T-helper 1 cell treated with Interleukin-12 subunit alpha and Interleukin-12 subunit beta and Interleukin-4 antibody, amounts not matched to agents 30 μg/mL and 1 μg/mL, for 36 hours (primary cell): Measurements from ENCODE around the gene IER3.

ENCODE experiments used
- H3K27ac Mint-ChIP-seq: one replicate; pipeline ENCODE4 v1.8.0; 2021; ENCODE audit warnings: mild to moderate bottlenecking, mixed read lengths
- H3K27me3 Mint-ChIP-seq: one replicate; pipeline ENCODE4 v1.8.0; 2021; ENCODE audit warnings: low read depth, mixed read lengths
- H3K36me3 Mint-ChIP-seq: one replicate; pipeline ENCODE4 v1.8.0; 2021; ENCODE audit warnings: low read depth, mixed read lengths
- H3K4me1 Mint-ChIP-seq: one replicate; pipeline ENCODE4 v1.8.0; 2021; ENCODE audit warnings: low read depth, mixed read lengths
- H3K4me3 Mint-ChIP-seq: one replicate; pipeline ENCODE4 v1.8.0; 2021; ENCODE audit warnings: mild to moderate bottlenecking, moderate library complexity, mixed read lengths
- H3K9me3 Mint-ChIP-seq: one replicate; pipeline ENCODE4 v1.8.0; 2021; ENCODE audit warnings: mixed read lengths

Gene IER3

GRCh38 chr6:30717129-30717844 lies 27.1 kb downstream of the IER3 start, which contains the start of gene MDC1:
TSS of gene MDC1 (minus strand) at chr6:30717281. CDS start at chr6:30715175, 2,106 bp downstream.
- peaks cover 50% of the 10 kb centered on the region for H3K4me1 Mint-ChIP-seq
- H3K27ac Mint-ChIP-seq = peak within 1 kb of the TSS; percentile 100
- no peaks in the 10 kb centered on the region for H3K27me3 Mint-ChIP-seq
- peak within 1 kb of the TSS; percentile 99 for H3K4me3 Mint-ChIP-seq
- H3K9me3 Mint-ChIP-seq = peaks cover 6% of the 10 kb centered on the region
- H3K36me3 Mint-ChIP-seq = peaks cover 58% of the 10 kb centered on the region

GRCh38 chr6:30716879-30717128 lies 27.5 kb downstream of the IER3 start:
- Mint-ChIP-seq H3K27me3 (no peaks in the 10 kb centered on the region), H3K27ac (peak overlapping the region; percentile 100), H3K9me3 (peaks cover 6% of the 10 kb centered on the region), H3K4me1 (peaks cover 55% of the 10 kb centered on the region), H3K36me3 (peaks cover 58% of the 10 kb centered on the region), H3K4me3 (peak overlapping the region; percentile 99)

GRCh38 chr6:30714263-30714662 lies 30.1 kb downstream of the IER3 start:
- peaks cover 67% of the 10 kb centered on the region for H3K4me1 Mint-ChIP-seq
- H3K27ac Mint-ChIP-seq = peak overlapping the region; percentile 45
- H3K27me3 Mint-ChIP-seq = no peaks in the 10 kb centered on the region
- peaks cover 63% of the 10 kb centered on the region for H3K36me3 Mint-ChIP-seq
- H3K4me3 Mint-ChIP-seq = no peak overlapping the region
- H3K9me3 Mint-ChIP-seq = peaks cover 6% of the 10 kb centered on the region

- H3K36me3 Mint-ChIP-seq = peaks cover 67% of the 10 kb centered on the region
- H3K4me3 Mint-ChIP-seq = peak overlapping the region; percentile 71
- H3K9me3 Mint-ChIP-seq = peaks cover 6% of the 10 kb centered on the region
- no peaks in the 10 kb centered on the region for H3K27me3 Mint-ChIP-seq
- peak overlapping the region; percentile 84 for H3K27ac Mint-ChIP-seq
- peaks cover 65% of the 10 kb centered on the region for H3K4me1 Mint-ChIP-seq
Observed at GRCh38 chr6:30712441-30712945, 31.9 kb downstream of the IER3 start.

- peaks cover 60% of the 10 kb centered on the region for H3K4me1 Mint-ChIP-seq
Observed at GRCh38 chr6:30711758-30712380, 32.5 kb downstream of the IER3 start.

GRCh38 chr6:30709101-30709868 lies 35.1 kb downstream of the IER3 start:
- peaks cover 39% of the 10 kb centered on the region for H3K4me1 Mint-ChIP-seq
- H3K9me3 Mint-ChIP-seq = no peaks in the 10 kb centered on the region
- peaks cover 65% of the 10 kb centered on the region for H3K36me3 Mint-ChIP-seq
- H3K27ac Mint-ChIP-seq = no peak overlapping the region
- no peak overlapping the region for H3K4me3 Mint-ChIP-seq
- no peaks in the 10 kb centered on the region for H3K27me3 Mint-ChIP-seq

More at GRCh38 chr6:30711758-30712380, 32.5 kb downstream of the IER3 start:
- H3K27me3 Mint-ChIP-seq = no peaks in the 10 kb centered on the region
- peak overlapping the region; percentile 84 for H3K27ac Mint-ChIP-seq
- peaks cover 3% of the 10 kb centered on the region for H3K9me3 Mint-ChIP-seq
- peak overlapping the region; percentile 71 for H3K4me3 Mint-ChIP-seq
- peaks cover 66% of the 10 kb centered on the region for H3K36me3 Mint-ChIP-seq

- H3K27me3 Mint-ChIP-seq = no peaks in the 10 kb centered on the region
- peak overlapping the region; percentile 56 for H3K27ac Mint-ChIP-seq
- peaks cover 29% of the 10 kb centered on the region for H3K4me1 Mint-ChIP-seq
- peaks cover 64% of the 10 kb centered on the region for H3K36me3 Mint-ChIP-seq
- no peak overlapping the region for H3K4me3 Mint-ChIP-seq
- H3K9me3 Mint-ChIP-seq = no peaks in the 10 kb centered on the region
Observed at GRCh38 chr6:30707281-30707850, 37.0 kb downstream of the IER3 start.

- Mint-ChIP-seq H3K4me1 (peaks cover 11% of the 10 kb centered on the region), H3K36me3 (peaks cover 51% of the 10 kb centered on the region), H3K9me3 (no peaks in the 10 kb centered on the region), H3K27ac (no peak overlapping the region), H3K27me3 (no peaks in the 10 kb centered on the region), H3K4me3 (no peak overlapping the region)
Observed at GRCh38 chr6:30705620-30706019, 38.7 kb downstream of the IER3 start.

- Mint-ChIP-seq H3K27ac (no peak overlapping the region), H3K4me3 (no peak overlapping the region), H3K4me1 (peaks cover 7% of the 10 kb centered on the region), H3K27me3 (no peaks in the 10 kb centered on the region), H3K9me3 (no peaks in the 10 kb centered on the region), H3K36me3 (peaks cover 52% of the 10 kb centered on the region)
Observed at GRCh38 chr6:30703821-30704220, 40.5 kb downstream of the IER3 start.

- peaks cover 5% of the 10 kb centered on the region for H3K4me1 Mint-ChIP-seq
- H3K27me3 Mint-ChIP-seq = no peaks in the 10 kb centered on the region
- H3K36me3 Mint-ChIP-seq = peaks cover 50% of the 10 kb centered on the region
- H3K27ac Mint-ChIP-seq = no peak overlapping the region
- H3K4me3 Mint-ChIP-seq = no peak overlapping the region
- no peaks in the 10 kb centered on the region for H3K9me3 Mint-ChIP-seq
Observed at GRCh38 chr6:30703011-30703410, 41.3 kb downstream of the IER3 start.

- no peaks in the 10 kb centered on the region for H3K9me3 Mint-ChIP-seq
- H3K36me3 Mint-ChIP-seq = peaks cover 35% of the 10 kb centered on the region
- H3K4me1 Mint-ChIP-seq = no peaks in the 10 kb centered on the region
- H3K4me3 Mint-ChIP-seq = no peak overlapping the region
- H3K27ac Mint-ChIP-seq = no peak overlapping the region
- H3K27me3 Mint-ChIP-seq = no peaks in the 10 kb centered on the region
Observed at GRCh38 chr6:30700340-30700739, 44.0 kb downstream of the IER3 start.

- no peak overlapping the region for H3K27ac Mint-ChIP-seq
- no peak overlapping the region for H3K4me3 Mint-ChIP-seq
Observed at GRCh38 chr6:30696432-30696831, 47.9 kb downstream of the IER3 start.

More at GRCh38 chr6:30696432-30696831, 47.9 kb downstream of the IER3 start:
- Mint-ChIP-seq H3K36me3 (peaks cover 10% of the 10 kb centered on the region), H3K9me3 (no peaks in the 10 kb centered on the region), H3K27me3 (no peaks in the 10 kb centered on the region), H3K4me1 (peaks cover 4% of the 10 kb centered on the region)
